GM12878 (cell line): ENCODE data around the gene VCL. TPM values are rescaled to one million over a fixed set of nuclear protein-coding genes. Genes with fewer than 3 reads are reported as not detected.

ENCODE experiments used
- SUPT20H ChIP-seq: IDR thresholded peaks from 2 replicates; pipeline ENCODE4 v1.6.1; 2011; ENCODE audit warnings: low read depth, mild to moderate bottlenecking, low read length, moderate library complexity, borderline replicate concordance; ENCODE audit not compliant: control insufficient read depth
- polyA plus RNA-seq, 11 experiments: library from polyadenylated mRNA; depleted of rRNA in 4 of 11; unstranded in 6 of 11; stranded (reverse) in 5 of 11; fragments of >200 nt; fragmentation: Nextera tagmentation in 4 of 11; fragmentation: Illumina TruSeq in 1 of 11; extraction: Ambion mirVana in 4 of 11; extraction: Trizol in 1 of 11; gene quantifications; 1 replicate in 1 of 11; 2 replicates in 10 of 11; pipeline versions ENCODE4 v1.2.1 to v1.2.3, GENCODE V29; 2011 to 2016; ENCODE audit warnings: inconsistent platforms in 2 of 11, missing spikeins in 2 of 11, low read depth in 1 of 11
- total RNA-seq, 4 experiments: library from RNA; depleted of rRNA in 3 of 4; stranded (reverse); fragments of >200 nt in 3 of 4; fragmentation: Illumina TruSeq in 1 of 4; extraction: Trizol in 1 of 4; gene quantifications; 2 replicates each; pipeline versions ENCODE4 v1.2.1 to v1.2.3, GENCODE V29; 2013 to 2021
- TF ChIP-seq, protein P1 (sequence below): IDR thresholded peaks from 2 replicates; pipeline ENCODE4 v1.6.1; 2012; ENCODE audit warnings: improper control_type of control experiment, low read depth, low read length; ENCODE audit not compliant: insufficient replicate concordance
- TF ChIP-seq, protein P2 (sequence below): fragments of 450-650 bp; IDR thresholded peaks from 2 replicates; pipeline ENCODE4 v1.6.1; 2017; ENCODE audit warnings: antibody characterized with exemption, mild to moderate bottlenecking, moderate library complexity

The VCL gene
- total and polyA plus RNA-seq, 10 of the 15 experiments (the other 5 are each of a cell fraction or from before 2014, with no cell fraction given), result 6.7 to 54.6 (median 24.3) TPM

DNA sequence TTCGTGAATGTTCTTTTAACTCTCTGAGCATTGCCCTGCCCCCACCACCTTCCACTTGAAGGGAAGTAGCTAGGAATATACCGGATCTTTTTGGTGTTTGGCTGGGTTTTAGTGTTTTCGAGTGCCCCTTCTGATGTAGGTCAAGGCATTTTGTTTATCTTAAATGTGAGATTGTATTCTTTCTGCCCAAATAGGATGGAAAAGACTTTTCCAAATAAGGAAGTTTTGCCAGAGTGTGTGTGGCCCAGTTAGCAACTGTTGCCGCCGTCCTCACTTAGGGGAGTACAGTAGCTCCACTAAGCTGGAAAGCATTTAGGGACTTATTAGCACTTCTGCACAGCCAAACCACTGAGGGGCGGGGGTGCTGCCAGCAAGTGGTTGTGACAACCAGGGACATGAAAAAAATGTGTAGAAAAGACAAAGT, 29.8 kb upstream of the VCL start (continued):
- TF ChIP-seq, protein P1, sequence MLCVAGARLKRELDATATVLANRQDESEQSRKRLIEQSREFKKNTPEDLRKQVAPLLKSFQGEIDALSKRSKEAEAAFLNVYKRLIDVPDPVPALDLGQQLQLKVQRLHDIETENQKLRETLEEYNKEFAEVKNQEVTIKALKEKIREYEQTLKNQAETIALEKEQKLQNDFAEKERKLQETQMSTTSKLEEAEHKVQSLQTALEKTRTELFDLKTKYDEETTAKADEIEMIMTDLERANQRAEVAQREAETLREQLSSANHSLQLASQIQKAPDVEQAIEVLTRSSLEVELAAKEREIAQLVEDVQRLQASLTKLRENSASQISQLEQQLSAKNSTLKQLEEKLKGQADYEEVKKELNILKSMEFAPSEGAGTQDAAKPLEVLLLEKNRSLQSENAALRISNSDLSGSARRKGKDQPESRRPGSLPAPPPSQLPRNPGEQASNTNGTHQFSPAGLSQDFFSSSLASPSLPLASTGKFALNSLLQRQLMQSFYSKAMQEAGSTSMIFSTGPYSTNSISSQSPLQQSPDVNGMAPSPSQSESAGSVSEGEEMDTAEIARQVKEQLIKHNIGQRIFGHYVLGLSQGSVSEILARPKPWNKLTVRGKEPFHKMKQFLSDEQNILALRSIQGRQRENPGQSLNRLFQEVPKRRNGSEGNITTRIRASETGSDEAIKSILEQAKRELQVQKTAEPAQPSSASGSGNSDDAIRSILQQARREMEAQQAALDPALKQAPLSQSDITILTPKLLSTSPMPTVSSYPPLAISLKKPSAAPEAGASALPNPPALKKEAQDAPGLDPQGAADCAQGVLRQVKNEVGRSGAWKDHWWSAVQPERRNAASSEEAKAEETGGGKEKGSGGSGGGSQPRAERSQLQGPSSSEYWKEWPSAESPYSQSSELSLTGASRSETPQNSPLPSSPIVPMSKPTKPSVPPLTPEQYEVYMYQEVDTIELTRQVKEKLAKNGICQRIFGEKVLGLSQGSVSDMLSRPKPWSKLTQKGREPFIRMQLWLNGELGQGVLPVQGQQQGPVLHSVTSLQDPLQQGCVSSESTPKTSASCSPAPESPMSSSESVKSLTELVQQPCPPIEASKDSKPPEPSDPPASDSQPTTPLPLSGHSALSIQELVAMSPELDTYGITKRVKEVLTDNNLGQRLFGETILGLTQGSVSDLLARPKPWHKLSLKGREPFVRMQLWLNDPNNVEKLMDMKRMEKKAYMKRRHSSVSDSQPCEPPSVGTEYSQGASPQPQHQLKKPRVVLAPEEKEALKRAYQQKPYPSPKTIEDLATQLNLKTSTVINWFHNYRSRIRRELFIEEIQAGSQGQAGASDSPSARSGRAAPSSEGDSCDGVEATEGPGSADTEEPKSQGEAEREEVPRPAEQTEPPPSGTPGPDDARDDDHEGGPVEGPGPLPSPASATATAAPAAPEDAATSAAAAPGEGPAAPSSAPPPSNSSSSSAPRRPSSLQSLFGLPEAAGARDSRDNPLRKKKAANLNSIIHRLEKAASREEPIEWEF, result no peak
- TF ChIP-seq, protein P2, sequence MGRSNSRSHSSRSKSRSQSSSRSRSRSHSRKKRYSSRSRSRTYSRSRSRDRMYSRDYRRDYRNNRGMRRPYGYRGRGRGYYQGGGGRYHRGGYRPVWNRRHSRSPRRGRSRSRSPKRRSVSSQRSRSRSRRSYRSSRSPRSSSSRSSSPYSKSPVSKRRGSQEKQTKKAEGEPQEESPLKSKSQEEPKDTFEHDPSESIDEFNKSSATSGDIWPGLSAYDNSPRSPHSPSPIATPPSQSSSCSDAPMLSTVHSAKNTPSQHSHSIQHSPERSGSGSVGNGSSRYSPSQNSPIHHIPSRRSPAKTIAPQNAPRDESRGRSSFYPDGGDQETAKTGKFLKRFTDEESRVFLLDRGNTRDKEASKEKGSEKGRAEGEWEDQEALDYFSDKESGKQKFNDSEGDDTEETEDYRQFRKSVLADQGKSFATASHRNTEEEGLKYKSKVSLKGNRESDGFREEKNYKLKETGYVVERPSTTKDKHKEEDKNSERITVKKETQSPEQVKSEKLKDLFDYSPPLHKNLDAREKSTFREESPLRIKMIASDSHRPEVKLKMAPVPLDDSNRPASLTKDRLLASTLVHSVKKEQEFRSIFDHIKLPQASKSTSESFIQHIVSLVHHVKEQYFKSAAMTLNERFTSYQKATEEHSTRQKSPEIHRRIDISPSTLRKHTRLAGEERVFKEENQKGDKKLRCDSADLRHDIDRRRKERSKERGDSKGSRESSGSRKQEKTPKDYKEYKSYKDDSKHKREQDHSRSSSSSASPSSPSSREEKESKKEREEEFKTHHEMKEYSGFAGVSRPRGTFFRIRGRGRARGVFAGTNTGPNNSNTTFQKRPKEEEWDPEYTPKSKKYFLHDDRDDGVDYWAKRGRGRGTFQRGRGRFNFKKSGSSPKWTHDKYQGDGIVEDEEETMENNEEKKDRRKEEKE, result no peak
- no peak for TF ChIP-seq SUPT20H
